ENCODE measurements around the gene DNAI1. TPM values are rescaled to one million over a fixed set of nuclear protein-coding genes. Genes with fewer than 3 reads are reported as not detected.

Gene DNAI1
- total and polyA plus RNA-seq, 2 of the 4 experiments (the other 2 are of a cell fraction), result not detected

DNA sequence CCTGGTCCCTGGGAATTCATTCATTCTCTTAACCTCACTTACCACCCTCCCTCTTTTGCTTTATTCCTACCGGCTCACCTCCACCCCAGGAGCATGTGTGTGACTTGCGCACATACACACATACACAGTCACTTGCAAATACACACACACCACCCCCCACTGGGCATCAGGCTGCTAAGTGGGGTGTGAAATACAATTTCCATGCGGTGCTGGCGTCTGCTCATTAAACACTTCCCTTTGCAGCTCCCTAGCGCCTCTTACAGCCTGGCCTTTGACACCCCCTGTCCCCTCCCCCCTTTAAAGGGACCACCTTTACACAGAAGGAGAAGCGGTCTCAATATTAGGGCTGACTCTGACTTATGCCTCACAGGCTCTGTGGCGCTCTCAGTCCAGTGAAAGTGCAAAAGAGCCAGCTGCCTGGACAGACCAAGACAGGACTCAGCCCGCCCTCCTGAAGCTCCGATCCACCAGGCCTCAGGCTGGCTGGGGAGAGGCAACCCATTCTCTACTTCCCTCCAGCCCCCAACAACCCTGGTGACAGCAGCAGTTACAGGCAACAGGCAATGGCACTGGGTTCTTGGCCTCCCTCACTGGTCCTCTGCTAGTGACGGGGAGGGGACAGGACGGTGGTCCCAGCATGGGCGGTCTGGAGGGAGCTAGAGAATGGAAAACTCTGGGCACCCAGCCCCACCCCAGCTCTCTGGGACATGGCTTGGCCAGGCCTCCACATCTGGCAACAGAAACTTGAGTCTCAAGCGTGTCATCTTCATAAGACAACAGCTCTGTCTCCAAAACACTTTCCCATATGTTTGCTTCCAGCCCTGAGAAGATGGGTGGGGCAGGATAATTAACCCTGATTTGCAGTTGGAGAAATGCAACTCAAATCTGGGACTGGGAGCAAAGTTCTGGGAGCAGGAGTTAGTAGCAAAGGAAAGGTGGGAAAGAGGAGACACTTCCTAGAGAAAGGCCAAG is 52.2 kb downstream of the DNAI1 start:
- dilution Hi-C loops (cut with HindIII; ENCODE audit: low sequenced_read_pairs, unreplicated experiment) (no loop called here), in situ Hi-C loops (cut with MboI; ENCODE audit: low sequenced_read_pairs) (no loop called here), intact Hi-C loops (cut with micrococcal nuclease) (no loop called here)
- no peaks in the 10 kb centered on the region for H3K9me3 ChIP-seq (ENCODE audit: control insufficient read depth, insufficient read depth, low read length)
- H2BK5ac ChIP-seq (ENCODE audit: low read depth, low read length, poor library complexity, severe bottlenecking), result no peak overlapping the region
- H3K18ac ChIP-seq (ENCODE audit: low read depth, low read length), result no peak overlapping the region
- no peak overlapping the region for H3K9ac ChIP-seq (ENCODE audit: low read depth, low read length)
- no peak overlapping the region for H3K23ac ChIP-seq (ENCODE audit: low read depth, low read length)
- no peaks in the 10 kb centered on the region for H3K36me3 ChIP-seq (ENCODE audit: control insufficient read depth, insufficient read depth, low read length)
- no peak overlapping the region for H2AK5ac ChIP-seq (ENCODE audit: low read depth, low read length)
- peaks cover 49% of the 10 kb centered on the region for H3K27me3 ChIP-seq (ENCODE audit: control insufficient read depth, insufficient read depth, low read length)
- no peak overlapping the region for H2BK120ac ChIP-seq (ENCODE audit: low read depth, low read length)
- no peak overlapping the region for H3K4ac ChIP-seq (ENCODE audit: low read depth, low read length)
- no peak overlapping the region for H3K56ac ChIP-seq (ENCODE audit: extremely low read depth, insufficient read depth, low read length)
- BruUV-seq (replicated peaks), result no TSS peak
- no peak overlapping the region for H2AK9ac ChIP-seq (replicated peaks; ENCODE audit: low read depth, low read length, poor library complexity)
- H2BK15ac ChIP-seq (ENCODE audit: low read depth, low read length), result no peak overlapping the region
- WGBS, 2 experiments (ENCODE audit: extremely low coverage in 2 of 2, insufficient read length in 1 of 2), result 0% methylated on average over 1 of the region's 13 CpGs; no CpG with 5 or more reads in 1 of the 2 experiments
- peak overlapping the region; percentile 23 for H2AFZ ChIP-seq (replicated peaks; ENCODE audit: low read length, poor library complexity)
- H4K5ac ChIP-seq (ENCODE audit: low read depth, low read length), result no peak overlapping the region
- no peak overlapping the region for H2BK20ac ChIP-seq (ENCODE audit: low read depth, low read length)
- no peak overlapping the region for H3K4me3 ChIP-seq (ENCODE audit: insufficient read depth, low read depth, low read length)
- H3K4me1 ChIP-seq (ENCODE audit: control insufficient read depth, insufficient read depth, low read length), result no peaks in the 10 kb centered on the region
- no peak overlapping the region for H3K14ac ChIP-seq (replicated peaks; ENCODE audit: low read depth, low read length)
- TF ChIP-seq USF2 (IDR thresholded peaks at IDR 0.05; ENCODE audit: low read depth, low read length) (no peak), ELK1 (IDR thresholded peaks at IDR 0.05; ENCODE audit: borderline replicate concordance, low read depth, low read length) (no peak), CHD1 (IDR thresholded peaks at IDR 0.05; ENCODE audit: low read depth, low read length) (no peak), FOS (IDR thresholded peaks at IDR 0.05; ENCODE audit: low read depth, low read length) (no peak), RCOR1 (IDR thresholded peaks at IDR 0.05; ENCODE audit: insufficient replicate concordance, low read length) (no peak), MAZ (IDR thresholded peaks at IDR 0.05; ENCODE audit: borderline replicate concordance, low read depth, low read length) (no peak), NFE2L2 (IDR thresholded peaks at IDR 0.05; ENCODE audit: low read depth, low read length) (no peak), RAD21 (IDR thresholded peaks at IDR 0.05; ENCODE audit: low read length) (no peak), MXI1 (IDR thresholded peaks at IDR 0.05; ENCODE audit: borderline replicate concordance, low read depth, low read length) (no peak), RFX5 (IDR thresholded peaks at IDR 0.05; ENCODE audit: low read depth, low read length) (no peak), MAFK (IDR thresholded peaks at IDR 0.05; ENCODE audit: low read depth, low read length) (no peak), BHLHE40 (IDR thresholded peaks at IDR 0.05; ENCODE audit: low read depth, low read length) (no peak), CEBPB (IDR thresholded peaks at IDR 0.05; ENCODE audit: low read depth, low read length) (no peak), SMC3 (IDR thresholded peaks at IDR 0.05; ENCODE audit: low read depth, low read length) (no peak), POLR2A (IDR thresholded peaks at IDR 0.05; ENCODE audit: low read depth, low read length) (no peak)
- no peaks in the 10 kb centered on the region for H3K9me1 ChIP-seq (ENCODE audit: insufficient read depth, low read length)
- DNase-seq (no peak), ATAC-seq (ENCODE audit: low read depth) (no peak)
- no peaks in the 10 kb centered on the region for H3K79me1 ChIP-seq (ENCODE audit: low read depth in 1 of 2, low read length in 2 of 2)
- ChIA-PET POLR2A (ENCODE audit: unreplicated experiment) (no interaction called here), CTCF (no interaction called here)
- H3K4me2 ChIP-seq (ENCODE audit: low read depth, low read length), result no peak overlapping the region
- H4K20me1 ChIP-seq (ENCODE audit: insufficient read depth, low read length), result no peaks in the 10 kb centered on the region
- no peak overlapping the region for H3K27ac ChIP-seq (ENCODE audit: insufficient read depth, low read length)
- H4K8ac ChIP-seq (ENCODE audit: low read depth in 2 of 2, low read length in 2 of 2), result no peak overlapping the region
- no peak overlapping the region for H4K91ac ChIP-seq (ENCODE audit: insufficient read depth, low read depth, low read length)

Data from IMR-90 (cell line).